HEK293T (cell line): Measurements from ENCODE around the gene HERC2.

Source experiments
- FOXA1 ChIP-seq: fragments of 450-650 bp; IDR thresholded peaks from 2 replicates; pipeline ENCODE4 v1.6.1; 2016; ENCODE audit warnings: mild to moderate bottlenecking
- TARDBP ChIP-seq: fragments of 450-650 bp; IDR thresholded peaks from 2 replicates; pipeline ENCODE4 v1.6.1; 2016

DNA sequence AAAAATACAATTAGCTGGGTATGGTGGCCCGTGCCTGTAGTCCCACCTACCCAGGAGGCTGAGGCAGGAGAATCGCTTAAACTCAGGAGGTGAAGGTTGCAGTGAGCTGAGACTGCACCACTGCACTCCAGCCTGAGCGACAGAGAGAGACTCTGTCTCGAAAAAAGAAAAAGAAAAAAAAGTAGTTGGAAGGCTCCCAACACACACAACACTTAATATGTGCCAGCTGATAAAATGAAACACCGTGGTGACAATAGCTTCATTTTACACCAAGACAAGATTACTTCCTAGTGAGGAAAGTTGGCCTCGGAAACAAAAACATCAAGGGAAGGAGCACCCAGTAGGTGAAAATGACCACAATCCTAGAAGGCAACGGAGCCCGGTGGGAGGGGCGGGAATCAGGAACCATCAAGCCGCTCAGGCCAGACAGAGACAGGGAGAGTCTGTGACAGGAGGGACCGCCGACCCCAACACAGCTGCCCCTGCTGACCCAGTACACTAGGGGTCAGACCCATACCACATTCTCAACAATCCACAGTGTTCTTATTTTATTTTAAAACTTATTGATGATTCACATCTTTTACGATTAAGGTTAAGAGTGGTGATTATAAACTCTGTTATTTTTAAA is 168.4 kb downstream of the HERC2 start:
- TF ChIP-seq TARDBP: no peak
- no peak for TF ChIP-seq FOXA1
